Endothelial cell of umbilical vein (primary cell): Measurements from ENCODE around the gene SHISA9. TPM values are rescaled to one million over a fixed set of nuclear protein-coding genes. Genes with fewer than 3 reads are reported as not detected.

Experiments
- BruUV-seq: library from RNA; stranded (reverse); fragments of 400-500 nt; replicated peaks from 2 replicates; lab custom pipeline; 2021; lab: Mats Ljungman, UMichigan
- CTCF ChIA-PET: fragments of 300-600, 350-600 bp; sonication (Branson Sonifier 250); formaldehyde crosslinking; loops from one replicate; lab custom pipeline; 2021; ENCODE audit warnings: antibody characterized with exemption, inconsistent platforms; lab: Charles Lee
- POLR2A ChIA-PET: fragments of 300-600, 350-600 bp; sonication (Branson Sonifier 250); formaldehyde crosslinking; loops from one replicate; lab custom pipeline; 2021; ENCODE audit warnings: antibody characterized with exemption, inconsistent platforms; lab: Charles Lee
- DNase-seq: peaks from one replicate; pipeline ENCODE4 v3.0.0-alpha.2; 2011; ENCODE audit warnings: low read depth, low spot score
- FAIRE-seq: peaks from 2 replicates; lab custom pipeline; 2011; peaks lifted over from hg19 to GRCh38; lab: Jason Lieb, UNC
- H2AFZ ChIP-seq: 2 replicates; pipeline ENCODE4 v1.6.0; 2012; ENCODE audit warnings: low read depth, low read length, control low read depth, inconsistent platforms
- H3K27ac ChIP-seq: 2 replicates; pipeline ENCODE4 v1.5.1; 2011; ENCODE audit warnings: low read depth, mild to moderate bottlenecking, control low read depth, low read length, moderate library complexity; ENCODE audit not compliant: insufficient read depth
- H3K27me3 ChIP-seq, 2 experiments: 2 replicates each; pipeline versions ENCODE4 v1.6.0 to v1.6.1; 2011; ENCODE audit warnings: low read length in 2 of 2, mixed read lengths in 1 of 2; ENCODE audit not compliant: control insufficient read depth in 2 of 2, insufficient read depth in 2 of 2
- H3K36me3 ChIP-seq, 2 experiments: 2 replicates in 1 of 2; 3 replicates in 1 of 2; pipeline ENCODE4 v1.5.1; 2011; ENCODE audit warnings: low read length in 2 of 2, mild to moderate bottlenecking in 1 of 2, moderate library complexity in 1 of 2; ENCODE audit not compliant: control insufficient read depth in 2 of 2, insufficient read depth in 2 of 2; ENCODE audit errors: extremely low read depth in 1 of 2
- H3K4me1 ChIP-seq: 3 replicates; pipeline ENCODE4 v1.5.1; 2011; ENCODE audit warnings: mild to moderate bottlenecking, low read length; ENCODE audit not compliant: control insufficient read depth, insufficient read depth; ENCODE audit errors: extremely low read depth
- H3K4me2 ChIP-seq: 2 replicates; pipeline ENCODE4 v1.6.1; 2011; ENCODE audit warnings: low read length, control low read depth, mixed read lengths; ENCODE audit not compliant: insufficient read depth
- H3K4me3 ChIP-seq, 3 experiments: fragments of 200-600 bp in 1 of 3; sonication (generic), shearing (Covaris generic) in 1 of 3; replicated peaks in 1 of 3; 2 replicates each; pipeline ENCODE4 v1.5.1; 2011 to 2016; ENCODE audit warnings: control low read depth in 3 of 3, low read length in 3 of 3, mild to moderate bottlenecking in 2 of 3, inconsistent platforms in 1 of 3, low read depth in 1 of 3, moderate library complexity in 1 of 3; ENCODE audit not compliant: insufficient read depth in 1 of 3
- H3K79me2 ChIP-seq: 2 replicates; pipeline ENCODE4 v1.6.0; 2012; ENCODE audit warnings: low read length, inconsistent platforms; ENCODE audit not compliant: control insufficient read depth, insufficient read depth
- H3K9ac ChIP-seq: replicated peaks from 2 replicates; pipeline ENCODE3; 2011; ENCODE audit warnings: low read length, control low read depth; ENCODE audit not compliant: insufficient read depth; ENCODE audit errors: extremely low read depth
- H3K9me1 ChIP-seq: replicated peaks from 3 replicates; pipeline ENCODE4 v1.6.0; 2011; ENCODE audit warnings: mild to moderate bottlenecking, low read length; ENCODE audit not compliant: control insufficient read depth, insufficient read depth; ENCODE audit errors: extremely low read depth
- H3K9me3 ChIP-seq: replicated peaks from 2 replicates; pipeline ENCODE4 v1.5.1; 2012; ENCODE audit warnings: low read length, inconsistent platforms; ENCODE audit not compliant: control insufficient read depth, insufficient read depth
- H4K20me1 ChIP-seq: replicated peaks from 2 replicates; pipeline ENCODE3; 2011; ENCODE audit warnings: mild to moderate bottlenecking, low read length; ENCODE audit not compliant: control insufficient read depth, insufficient read depth; ENCODE audit errors: extremely low read depth
- EZH2 ChIP-seq: IDR thresholded peaks from 2 replicates; pipeline ENCODE4 v1.6.1; 2012; ENCODE audit warnings: borderline replicate concordance, low read depth, mild to moderate bottlenecking, moderate library complexity, low read length, inconsistent platforms; ENCODE audit not compliant: severe bottlenecking
- FOS ChIP-seq: IDR thresholded peaks from 2 replicates; pipeline ENCODE4 v1.6.1; 2011; ENCODE audit warnings: mild to moderate bottlenecking, low read length, moderate library complexity, borderline replicate concordance; ENCODE audit not compliant: insufficient read depth
- GATA2 ChIP-seq: IDR thresholded peaks from 2 replicates; pipeline ENCODE4 v1.7.0; 2011; ENCODE audit warnings: low read depth, mild to moderate bottlenecking, moderate library complexity, mixed read lengths, low read length; ENCODE audit not compliant: insufficient read length, insufficient read depth
- JUN ChIP-seq: IDR thresholded peaks from 2 replicates; pipeline ENCODE4 v1.6.1; 2011; ENCODE audit warnings: borderline replicate concordance, low read depth; ENCODE audit not compliant: insufficient read length, insufficient read depth
- MYC ChIP-seq: IDR thresholded peaks from one replicate; pipeline ENCODE4 v1.6.1; 2011; ENCODE audit warnings: mild to moderate bottlenecking, low read depth, low read length
- POLR2A ChIP-seq: IDR thresholded peaks from 2 replicates; pipeline ENCODE4 v1.6.1; 2012; ENCODE audit warnings: low read depth, mild to moderate bottlenecking, control low read depth, low read length
- POLR2AphosphoS5 ChIP-seq: IDR thresholded peaks from 2 replicates; pipeline ENCODE4 v1.6.1; 2012; ENCODE audit warnings: low read depth, mild to moderate bottlenecking, control low read depth, low read length, moderate library complexity; ENCODE audit not compliant: insufficient read depth
- dilution Hi-C: fragments of 300-500 bp; cut with MboI; formaldehyde crosslinking; loops from one replicate; pipeline ENCODE4 v1.15.0; 2019; ENCODE audit warnings: low sequenced_read_pairs; ENCODE audit not compliant: extremely low pct_ligation_motif_present
- intact Hi-C: fragments of 100-400 bp; cut with micrococcal nuclease; formaldehyde crosslinking; loops from one replicate; pipeline ENCODE4 v1.10.0; 2022
- polyA plus RNA-seq, 4 experiments: library from polyadenylated mRNA; depleted of rRNA in 3 of 4; stranded (reverse) in 3 of 4; unstranded in 1 of 4; fragments of >200 nt; gene quantifications; 2 replicates each; pipeline versions ENCODE4 v1.2.1 to v1.2.3, GENCODE V29; 2011 to 2012; ENCODE audit warnings: missing spikeins in 1 of 4
- total RNA-seq: library from RNA; stranded (reverse); gene quantifications from 2 replicates; pipeline ENCODE4 v1.2.3, GENCODE V29; 2021
- TF ChIP-seq, protein P1 (sequence below), 2 donors: IDR thresholded peaks; 1 replicate in 1 of 2; 2 replicates in 1 of 2; pipeline ENCODE4 v1.5.1; 2011; ENCODE audit warnings: low read length in 2 of 2, mild to moderate bottlenecking in 2 of 2, moderate library complexity in 2 of 2, control low read depth in 1 of 2, inconsistent platforms in 1 of 2, low read depth in 1 of 2; ENCODE audit not compliant: insufficient read depth in 1 of 2; ENCODE audit errors: extremely low read depth in 1 of 2
- TF ChIP-seq, protein P2 (sequence below): IDR thresholded peaks from 2 replicates; pipeline ENCODE4 v1.6.1; 2011; ENCODE audit not compliant: insufficient read depth, insufficient read length

SHISA9 gene
- total and polyA plus RNA-seq, 2 donors (not counting 3 experiments of a cell fraction or from before 2014, with no cell fraction given), result not detected

DNA sequence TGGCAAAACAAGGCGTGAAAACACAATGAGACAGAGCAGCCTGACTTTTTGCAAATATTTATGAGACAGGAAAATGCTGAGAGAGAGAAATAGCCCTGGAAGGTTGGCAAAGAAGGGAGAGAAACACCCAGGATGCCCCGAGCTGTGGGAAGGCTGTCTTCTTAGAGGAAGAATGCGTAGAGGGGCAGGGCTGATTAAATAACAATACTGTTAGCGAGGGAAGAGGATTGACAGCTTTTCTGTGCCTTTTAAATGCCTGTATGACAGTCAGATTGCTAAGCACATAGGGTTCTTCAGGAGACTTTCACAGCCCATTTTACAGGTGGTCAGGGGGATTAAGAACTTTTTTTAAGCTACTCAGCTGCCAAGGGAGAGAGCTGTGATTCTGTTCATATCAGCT is 219.2 kb downstream of the SHISA9 start:
- H3K4me3 ChIP-seq, result no peak overlapping the region
- no peaks in the 10 kb centered on the region for H3K36me3 ChIP-seq
- no peaks in the 10 kb centered on the region for H3K4me1 ChIP-seq
- ChIA-PET CTCF (no interaction called here), POLR2A (no interaction called here)
- no peak overlapping the region for H3K27ac ChIP-seq
- H3K9ac ChIP-seq, result no peak overlapping the region
- no peaks in the 10 kb centered on the region for H4K20me1 ChIP-seq
- H3K9me1 ChIP-seq, result no peaks in the 10 kb centered on the region
- no peak for DNase-seq
- H3K4me2 ChIP-seq, result no peak overlapping the region
- H3K79me2 ChIP-seq, result no peaks in the 10 kb centered on the region
- no peaks in the 10 kb centered on the region for H3K27me3 ChIP-seq
- BruUV-seq, result no TSS peak
- dilution Hi-C loops, result no loop called here
- H3K9me3 ChIP-seq, result peaks cover 4% of the 10 kb centered on the region
- no peak for FAIRE-seq
- TF ChIP-seq, protein P1, sequence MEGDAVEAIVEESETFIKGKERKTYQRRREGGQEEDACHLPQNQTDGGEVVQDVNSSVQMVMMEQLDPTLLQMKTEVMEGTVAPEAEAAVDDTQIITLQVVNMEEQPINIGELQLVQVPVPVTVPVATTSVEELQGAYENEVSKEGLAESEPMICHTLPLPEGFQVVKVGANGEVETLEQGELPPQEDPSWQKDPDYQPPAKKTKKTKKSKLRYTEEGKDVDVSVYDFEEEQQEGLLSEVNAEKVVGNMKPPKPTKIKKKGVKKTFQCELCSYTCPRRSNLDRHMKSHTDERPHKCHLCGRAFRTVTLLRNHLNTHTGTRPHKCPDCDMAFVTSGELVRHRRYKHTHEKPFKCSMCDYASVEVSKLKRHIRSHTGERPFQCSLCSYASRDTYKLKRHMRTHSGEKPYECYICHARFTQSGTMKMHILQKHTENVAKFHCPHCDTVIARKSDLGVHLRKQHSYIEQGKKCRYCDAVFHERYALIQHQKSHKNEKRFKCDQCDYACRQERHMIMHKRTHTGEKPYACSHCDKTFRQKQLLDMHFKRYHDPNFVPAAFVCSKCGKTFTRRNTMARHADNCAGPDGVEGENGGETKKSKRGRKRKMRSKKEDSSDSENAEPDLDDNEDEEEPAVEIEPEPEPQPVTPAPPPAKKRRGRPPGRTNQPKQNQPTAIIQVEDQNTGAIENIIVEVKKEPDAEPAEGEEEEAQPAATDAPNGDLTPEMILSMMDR (IDR thresholded peaks at IDR 0.05; ENCODE audit: extremely low read depth in 1 of 2, insufficient read depth in 1 of 2, low read depth in 1 of 2, low read length in 2 of 2), result no peak
- no peak overlapping the region for H2AFZ ChIP-seq
- intact Hi-C loops, result no loop called here

DNA sequence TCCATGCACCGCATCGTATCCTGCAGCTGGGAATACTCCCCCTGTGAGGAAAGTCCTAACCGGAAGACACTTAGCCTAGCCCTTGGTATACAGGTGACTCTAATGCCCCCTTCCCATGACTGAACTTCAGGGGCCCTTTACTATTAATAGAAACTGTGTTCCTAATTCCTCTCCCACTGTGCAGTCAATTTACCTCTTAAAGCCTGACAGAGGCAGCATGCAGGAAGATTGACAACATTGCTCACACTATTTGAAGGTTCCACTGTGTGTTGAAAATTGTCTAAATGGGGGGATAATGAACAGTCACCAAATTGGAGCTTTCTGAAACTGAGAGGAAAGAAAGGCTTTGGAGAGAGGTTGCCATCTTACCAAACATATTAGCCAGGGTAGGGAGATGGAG is 222.6 kb downstream of the SHISA9 start:
- Histone ChIP-seq H3K36me3 (no peaks in the 10 kb centered on the region), H3K79me2 (no peaks in the 10 kb centered on the region), H3K27me3 (no peaks in the 10 kb centered on the region), H3K27ac (no peak overlapping the region), H3K4me1 (no peaks in the 10 kb centered on the region), H3K9me1 (no peaks in the 10 kb centered on the region), H3K9me3 (no peaks in the 10 kb centered on the region), H4K20me1 (no peaks in the 10 kb centered on the region), H3K9ac (no peak overlapping the region), H3K4me2 (no peak overlapping the region), H3K4me3 (no peak overlapping the region), H2AFZ (no peak overlapping the region)
- TF ChIP-seq MYC (no peak), POLR2AphosphoS5 (no peak), FOS (no peak), JUN (no peak), GATA2 (no peak), EZH2 (no peak), POLR2A (no peak)
- TF ChIP-seq, protein P2, sequence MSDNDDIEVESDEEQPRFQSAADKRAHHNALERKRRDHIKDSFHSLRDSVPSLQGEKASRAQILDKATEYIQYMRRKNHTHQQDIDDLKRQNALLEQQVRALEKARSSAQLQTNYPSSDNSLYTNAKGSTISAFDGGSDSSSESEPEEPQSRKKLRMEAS, result no peak
- TF ChIP-seq, protein P1 (IDR thresholded peaks at IDR 0.05; ENCODE audit: extremely low read depth in 1 of 2, insufficient read depth in 1 of 2, low read depth in 1 of 2, low read length in 2 of 2), result no peak
- dilution Hi-C loops (no loop called here), intact Hi-C loops (no loop called here)
- no TSS peak for BruUV-seq
- ChIA-PET CTCF (no interaction called here), POLR2A (no interaction called here)
- FAIRE-seq, result no peak
- no peak for DNase-seq
